Psoas muscle (tissue), 8 donors: ENCODE data around the gene C2orf80. TPM values are rescaled to one million over a fixed set of nuclear protein-coding genes. Genes with fewer than 3 reads are reported as not detected.

Source experiments
- ATAC-seq, 4 donors: fragments of 200-7000 bp; cut with Tn5 transposase; one replicate each; pipeline ENCODE4 v1.9.1; 2020; ENCODE audit warnings: moderate library complexity in 3 of 4, mild to moderate bottlenecking in 2 of 4
- DNase-seq, 2 donors: peaks; one replicate each; pipeline ENCODE4 v3.0.0-alpha.2; 2020
- H3K27ac ChIP-seq: fragments of 200-600 bp; one replicate; pipeline ENCODE4 v1.8.0; 2022
- H3K27me3 ChIP-seq, 3 donors: fragments of 200-600 bp in 1 of 3; one replicate each; pipeline versions ENCODE4 v1.6.1 to v1.8.0; 2013 to 2022; ENCODE audit warnings: low read length in 2 of 3, mild to moderate bottlenecking in 2 of 3, moderate library complexity in 1 of 3; ENCODE audit not compliant: insufficient read depth in 3 of 3
- H3K36me3 ChIP-seq, 2 donors: fragments of 200-600 bp in 1 of 2; one replicate each; pipeline versions ENCODE4 v1.6.1 to v1.8.0; 2013 to 2022; ENCODE audit warnings: low read depth in 1 of 2, mild to moderate bottlenecking in 1 of 2, moderate library complexity in 1 of 2; ENCODE audit not compliant: insufficient read depth in 1 of 2
- H3K4me1 ChIP-seq: fragments of 200-600 bp; one replicate; pipeline ENCODE4 v1.8.0; 2022
- H3K4me3 ChIP-seq: fragments of 200-600 bp; one replicate; pipeline ENCODE4 v1.8.0; 2022; ENCODE audit warnings: mild to moderate bottlenecking
- H3K9me3 ChIP-seq: fragments of 200-600 bp; one replicate; pipeline ENCODE4 v1.8.0; 2022
- CTCF ChIP-seq: fragments of 200-600 bp; IDR thresholded peaks from one replicate; pipeline ENCODE4 v1.8.0; 2022; ENCODE audit warnings: antibody characterized with exemption
- WGBS, 3 donors: extraction: QIAGEN DNeasy Blood & Tissue Kit; methylation state at CpG; one replicate each; pipeline versions ENCODE4 v1.1.6 to v1.1.7; 2013; 5-methylcytosine and 5-hydroxymethylcytosine counted together
- intact Hi-C, 2 donors: fragments of 100-400 bp; cut with DNase I; formaldehyde crosslinking; loops; one replicate each; pipeline versions ENCODE4 v1.11.0 to v1.14.2; 2022
- polyA plus RNA-seq, 3 donors: library from polyadenylated mRNA; stranded (reverse); fragments of 200-250 nt; gene quantifications; one replicate each; pipeline ENCODE4 v1.2.3, GENCODE V29; 2013
- total RNA-seq, 4 donors: library from RNA; stranded (reverse); fragmentation: NEBNext Ultra II Directional in 2 of 4; extraction: Animal tissue kit (Norgen Biotek cat#: 25700) in 2 of 4; gene quantifications; one replicate each; pipeline versions ENCODE4 v1.2.1 to v1.2.4, GENCODE V29; 2021 to 2023
- donor health status: healthy with polysubstance abuse.
- donor health status: DM: no; HTN: no; CAD: no; lungs with moderate emphysema.
- donor health status: Bipolar disorder and iron deficiency.
- donor health status: healthy.
- donor health status: DM: yes; HTN: yes; CAD: no.
- donor health status: DM: no; HTN: no; CAD: no.
- donor health status: DM: no; HTN: no; CAD: no.
- donor health status: DM: yes; HTN: yes; CAD: no.

C2orf80 gene
- total and polyA plus RNA-seq, 7 donors, result 0.04 TPM; not detected in 6

GRCh38 chr2:208150956-208151355 is 38.9 kb downstream of the C2orf80 start:
- ATAC-seq (no peak), DNase-seq (no peak)
- Histone ChIP-seq H3K4me1 (no peaks in the 10 kb centered on the region), H3K9me3 (no peaks in the 10 kb centered on the region), H3K4me3 (no peak overlapping the region), H3K36me3 (no peaks in the 10 kb centered on the region), H3K27ac (no peak overlapping the region), H3K27me3 (no peaks in the 10 kb centered on the region)
- 82 to 100% (median 93%) methylated on average over 1 of the region's 1 CpG for WGBS, 3 donors
- TF ChIP-seq CTCF, result no peak
- intact Hi-C loops, result no loop called here

DNA sequence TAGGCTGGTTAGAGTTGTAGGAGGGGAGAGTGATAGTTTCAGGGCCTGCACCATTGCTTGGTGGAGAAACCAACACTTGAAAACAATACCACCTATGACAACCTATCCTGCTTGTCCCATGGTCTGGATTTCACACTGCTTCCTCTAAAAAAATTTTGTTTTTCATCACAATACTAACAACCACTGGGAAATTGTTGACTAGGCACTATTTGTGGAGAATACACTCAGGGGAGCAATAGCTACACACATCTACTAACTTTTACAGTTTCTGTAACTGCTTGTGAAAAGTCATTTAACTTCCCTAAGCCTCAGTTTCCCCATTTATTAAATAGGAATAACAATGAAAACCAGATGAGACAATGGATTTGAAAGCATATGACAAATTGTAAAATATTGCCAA is 39.7 kb downstream of the C2orf80 start:
- Histone ChIP-seq H3K9me3 (no peaks in the 10 kb centered on the region), H3K4me1 (no peaks in the 10 kb centered on the region), H3K27me3 (no peaks in the 10 kb centered on the region), H3K4me3 (no peak overlapping the region), H3K27ac (no peak overlapping the region), H3K36me3 (no peaks in the 10 kb centered on the region)
- no peak for DNase-seq
- no peak for ATAC-seq
- no peak for TF ChIP-seq CTCF
- intact Hi-C loops, result no loop called here

DNA sequence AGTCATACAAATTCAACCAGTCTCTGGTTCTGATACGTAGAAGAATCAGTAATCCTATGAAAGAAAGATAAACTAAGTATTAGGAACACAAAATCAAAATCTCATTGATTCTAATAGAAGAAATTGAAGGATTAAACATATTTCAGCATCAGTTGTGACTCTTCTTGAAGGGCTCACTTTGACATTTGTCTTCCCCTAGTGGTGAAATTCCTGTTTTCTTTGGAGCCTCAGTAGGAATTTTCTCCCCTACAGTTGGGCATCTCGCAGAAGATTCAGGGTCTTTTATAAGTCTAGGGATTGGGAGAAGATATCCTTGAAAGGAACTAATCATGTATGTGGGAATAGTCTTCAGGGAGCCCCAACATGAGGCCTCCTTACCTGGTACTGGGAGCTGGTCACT is 41.0 kb downstream of the C2orf80 start:
- DNase-seq, result no peak
- no peaks in the 10 kb centered on the region for H3K9me3 ChIP-seq
- no peaks in the 10 kb centered on the region for H3K4me1 ChIP-seq
- intact Hi-C loops, result no loop called here
- no peak for ATAC-seq
- H3K4me3 ChIP-seq, result no peak overlapping the region
- TF ChIP-seq CTCF, result no peak
- H3K27ac ChIP-seq, result no peak overlapping the region
- no peaks in the 10 kb centered on the region for H3K27me3 ChIP-seq
- H3K36me3 ChIP-seq, result no peaks in the 10 kb centered on the region
- 60 to 73% (median 64%) methylated on average over 2 of the region's 2 CpGs for WGBS, 3 donors

DNA sequence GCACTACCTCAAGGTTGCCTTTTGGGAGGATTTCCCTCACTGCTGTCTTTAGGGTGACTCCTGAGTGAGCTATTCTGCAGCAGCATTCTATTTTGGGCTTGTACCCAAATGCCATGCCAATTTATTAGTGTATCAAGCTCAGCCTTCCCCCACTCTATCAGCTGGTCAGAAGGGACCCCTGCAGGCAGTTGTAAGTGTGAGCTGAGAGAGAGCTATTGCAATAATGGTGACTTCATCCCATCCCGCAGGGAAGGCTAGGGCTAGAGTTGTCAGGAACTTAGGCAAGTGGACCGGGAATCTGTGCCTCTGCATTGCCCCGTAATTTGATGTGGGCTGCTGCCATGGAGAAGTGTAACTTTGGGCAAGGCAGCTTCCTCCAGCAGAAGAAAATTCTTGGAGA is 42.1 kb downstream of the C2orf80 start:
- TF ChIP-seq CTCF, result no peak
- H3K27me3 ChIP-seq, result no peaks in the 10 kb centered on the region
- H3K27ac ChIP-seq, result no peak overlapping the region
- ATAC-seq (no peak), DNase-seq (no peak)
- H3K4me3 ChIP-seq, result no peak overlapping the region
- H3K36me3 ChIP-seq, result no peaks in the 10 kb centered on the region
- no peaks in the 10 kb centered on the region for H3K9me3 ChIP-seq
- intact Hi-C loops, result no loop called here
- no peaks in the 10 kb centered on the region for H3K4me1 ChIP-seq
- 62 to 71% (median 64%) methylated on average over 3 of the region's 3 CpGs for WGBS, 3 donors

DNA sequence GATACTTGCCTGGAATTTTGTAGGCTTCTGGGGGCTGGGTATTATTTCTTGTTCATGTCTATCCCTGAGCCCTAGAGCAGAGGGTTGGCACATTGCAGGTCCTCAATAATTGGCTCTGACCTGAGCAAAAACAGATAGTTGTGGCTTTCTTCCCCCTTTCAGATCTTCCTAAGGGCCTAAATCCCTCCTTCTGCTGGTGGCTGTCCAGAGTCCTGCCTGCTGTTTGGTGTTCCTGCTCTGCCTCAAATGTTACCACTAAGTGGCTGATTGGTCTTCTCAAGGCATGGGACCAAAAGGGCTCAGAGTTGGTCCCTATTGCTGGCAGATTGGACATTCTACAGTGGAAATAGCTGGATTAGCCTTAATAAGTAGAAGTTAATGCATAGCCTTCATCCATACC is 42.8 kb downstream of the C2orf80 start:
- Histone ChIP-seq H3K27me3 (no peaks in the 10 kb centered on the region), H3K9me3 (no peaks in the 10 kb centered on the region), H3K27ac (no peak overlapping the region), H3K4me3 (no peak overlapping the region), H3K36me3 (no peaks in the 10 kb centered on the region), H3K4me1 (no peaks in the 10 kb centered on the region)
- intact Hi-C loops, result no loop called here
- no peak for ATAC-seq
- DNase-seq, result no peak
- no peak for TF ChIP-seq CTCF
